ENCODE measurements around the gene KCTD2.
A peak's percentile ranks its signal among the peaks of the same experiment; 100 is the strongest.
"Not testable (repeated sequence)": the region's sequence is repeated elsewhere in the genome, so short reads cannot be mapped to it uniquely, and the experiment has no call there.

The KCTD2 gene

DNA sequence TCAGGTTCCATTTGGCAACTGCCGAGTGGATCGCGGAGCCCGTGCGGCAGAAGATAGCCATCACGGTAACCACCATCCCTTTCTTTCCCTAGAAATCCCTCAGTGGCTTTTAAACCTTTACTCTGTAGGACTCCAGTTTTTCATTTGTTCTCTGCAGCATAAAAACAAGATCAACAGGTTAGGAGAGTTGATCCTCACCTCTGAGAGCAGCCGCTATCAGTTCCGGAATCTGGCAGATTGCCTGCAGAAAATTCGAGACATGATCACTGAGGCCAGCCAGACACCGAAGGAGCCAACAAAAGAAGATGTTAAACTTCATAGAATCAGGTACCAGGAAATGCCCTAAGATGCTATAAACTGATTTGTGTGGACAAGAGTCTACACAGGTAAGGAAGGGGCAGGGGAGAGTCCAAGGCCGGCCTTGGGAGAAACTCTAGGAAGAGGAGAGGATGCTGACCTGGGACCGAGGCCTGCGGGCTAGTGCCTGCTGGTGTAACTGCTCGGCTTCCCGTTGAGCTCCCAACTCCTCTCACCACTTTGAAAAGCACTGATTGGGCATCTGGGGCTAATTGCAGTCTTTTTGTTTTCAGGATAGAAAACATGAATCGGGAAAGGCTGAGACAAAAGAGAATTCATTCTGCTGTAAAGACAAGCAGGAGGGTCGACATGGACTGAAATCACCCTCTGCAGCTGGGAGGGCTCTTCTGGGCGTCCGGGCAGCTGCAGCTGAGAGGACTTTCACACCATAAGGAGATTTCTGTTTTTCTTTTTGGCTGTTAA is 26.5 kb upstream of the KCTD2 start:
- DNase-seq, result no peak

DNA sequence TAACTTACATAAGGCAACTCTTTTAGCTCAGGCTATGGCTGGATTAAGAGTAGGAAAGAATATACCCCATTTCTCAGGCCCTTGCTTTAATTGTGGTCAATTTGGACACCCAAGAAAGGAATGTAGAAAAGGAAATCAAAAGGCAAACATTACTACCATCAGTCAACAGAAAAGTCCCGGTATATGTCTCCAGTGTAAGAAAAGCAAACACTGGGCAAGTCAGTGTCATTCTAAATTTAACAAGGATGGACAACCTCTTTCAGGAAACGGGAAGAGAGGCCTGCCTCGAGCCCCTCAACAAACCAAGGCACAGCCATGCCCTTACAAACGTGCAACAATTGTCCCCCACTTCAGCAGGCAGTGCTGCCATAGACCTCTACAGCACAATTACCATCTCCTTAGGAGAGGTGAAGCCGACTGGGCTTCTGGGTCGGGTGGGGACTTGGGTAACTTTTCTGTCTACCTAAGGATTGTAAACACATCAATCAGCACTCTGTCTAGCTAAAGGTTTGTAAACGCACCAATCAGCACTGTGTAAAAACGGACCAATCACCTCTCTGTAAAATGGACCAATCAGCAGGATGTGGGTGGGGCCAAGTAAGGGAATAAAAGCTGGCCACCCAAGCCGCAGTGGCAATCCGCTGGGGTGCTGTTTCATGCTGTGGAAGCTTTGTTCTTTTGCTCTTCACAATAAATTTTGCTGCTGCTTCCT is 22.2 kb upstream of the KCTD2 start:
- DNase-seq, result peak; percentile 68

DNA sequence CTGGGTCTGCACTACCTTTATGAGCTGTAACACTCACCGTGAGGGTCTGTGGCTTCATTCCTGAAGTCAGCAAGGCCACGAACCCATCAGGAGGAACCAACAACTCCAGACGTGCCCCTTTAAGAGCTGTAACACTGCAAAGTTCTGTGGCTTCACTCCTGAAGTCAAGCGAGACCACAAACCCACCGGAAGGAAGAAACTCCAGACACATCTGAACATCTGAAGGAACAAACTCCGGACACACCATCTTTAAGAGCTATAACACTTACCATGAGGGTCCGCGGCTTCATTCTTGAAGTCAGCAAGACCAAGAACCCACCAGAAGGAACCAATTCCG is 21.7 kb upstream of the KCTD2 start:
- DNase-seq, result not testable (repeated sequence)

DNA sequence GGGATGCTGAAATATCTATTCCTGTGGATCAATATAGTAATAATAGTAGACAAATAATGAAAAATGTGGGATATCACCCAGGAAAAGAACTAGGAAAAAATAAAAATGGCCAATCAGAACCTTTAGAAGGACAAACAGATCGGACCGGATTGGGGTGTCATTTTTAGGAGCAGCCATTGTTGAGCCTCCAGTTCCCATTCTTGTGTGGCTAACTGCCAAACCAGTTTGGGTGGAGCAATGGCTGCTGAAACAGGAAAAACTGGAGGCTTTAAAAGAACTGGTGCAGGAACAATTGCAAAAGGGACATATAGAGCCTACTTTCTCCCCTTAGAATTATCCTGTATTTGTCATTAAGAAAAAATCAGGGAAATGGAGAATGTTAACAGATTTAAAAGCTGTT is 20.4 kb upstream of the KCTD2 start:
- not testable (repeated sequence) for DNase-seq

DNA sequence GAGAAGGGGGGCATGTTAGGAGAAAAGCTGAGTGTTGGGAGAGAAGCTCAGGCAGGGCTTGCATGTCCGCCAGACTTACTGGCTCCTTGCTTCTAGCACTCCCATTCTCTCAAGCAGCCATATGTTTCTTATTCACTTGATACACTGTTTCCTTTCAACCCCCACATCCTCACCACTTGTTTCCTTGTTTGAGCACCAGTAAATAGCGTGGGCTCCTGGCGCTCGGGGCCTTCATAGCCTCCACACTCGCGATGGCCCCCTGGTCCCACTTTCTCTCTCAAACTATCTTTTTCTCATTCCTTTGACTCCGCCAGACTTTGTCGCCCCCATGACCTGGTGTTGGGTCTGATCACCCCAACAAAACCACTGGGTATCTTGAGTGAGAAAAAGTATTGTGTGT is 16.9 kb upstream of the KCTD2 start:
- DNase-seq, result no peak

DNA sequence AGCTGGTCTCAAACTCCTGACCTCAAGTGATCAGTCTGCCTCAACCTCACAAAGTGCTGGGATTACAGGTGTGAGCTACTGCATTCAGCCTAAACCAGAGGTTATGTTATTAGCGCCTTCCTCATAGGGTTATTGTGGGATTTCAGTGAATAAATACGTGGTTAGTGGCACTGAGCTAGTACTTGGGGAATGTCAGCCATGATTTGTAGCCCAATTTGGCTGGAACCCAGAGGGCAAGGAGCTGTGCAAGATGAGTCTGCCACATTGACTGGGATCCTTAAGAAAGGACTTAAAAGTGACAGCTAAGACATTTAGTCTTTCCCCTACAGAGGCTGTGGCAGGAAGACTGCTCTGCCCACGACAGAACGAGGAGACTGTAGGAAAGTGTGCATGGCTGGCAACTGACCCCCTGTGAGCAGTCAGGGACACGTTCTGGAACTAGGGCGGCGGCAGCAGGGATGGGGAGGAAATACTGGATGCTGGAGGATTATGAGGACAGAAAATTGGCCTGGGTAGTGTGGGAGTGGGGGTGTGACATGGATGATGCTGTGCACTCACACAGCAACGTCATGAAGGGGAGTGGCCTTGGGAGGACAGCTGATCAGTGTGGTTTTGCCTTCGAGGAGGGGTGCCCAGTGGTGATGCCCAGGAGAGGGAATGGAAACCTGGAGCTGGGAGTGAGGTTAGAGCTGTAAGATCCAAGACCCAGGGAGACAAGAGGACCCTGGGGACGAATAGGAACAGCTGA is 14.9 kb upstream of the KCTD2 start:
- DNase-seq, result peak; percentile 83

DNA sequence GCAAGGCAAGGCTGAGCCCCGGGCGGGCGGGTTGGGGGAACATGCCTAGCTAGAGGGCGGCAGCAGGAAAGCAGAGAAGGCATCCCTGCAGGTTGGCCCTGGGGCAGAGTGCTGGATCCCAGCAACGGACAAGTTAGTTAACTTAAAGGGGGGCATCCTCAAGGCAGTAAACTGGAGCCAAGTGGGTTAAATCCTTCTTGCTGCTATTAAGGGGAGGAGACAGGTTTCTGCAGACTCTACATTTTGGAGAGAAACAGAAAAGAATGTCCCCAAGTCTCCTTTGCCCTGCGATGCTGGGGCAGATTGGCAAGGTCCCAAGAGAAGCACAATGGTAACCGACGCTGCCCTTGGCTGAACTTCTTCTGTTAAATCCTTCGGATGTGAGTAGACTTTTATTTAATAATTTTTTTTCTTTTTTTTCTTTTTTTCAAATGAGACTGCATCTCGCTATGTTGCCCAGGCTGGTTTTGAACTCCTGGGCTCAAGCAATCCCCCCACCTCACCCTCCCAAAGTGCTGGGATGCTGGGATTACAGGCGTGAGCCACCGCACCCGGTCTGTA is 14.2 kb upstream of the KCTD2 start:
- DNase-seq, result no peak

DNA sequence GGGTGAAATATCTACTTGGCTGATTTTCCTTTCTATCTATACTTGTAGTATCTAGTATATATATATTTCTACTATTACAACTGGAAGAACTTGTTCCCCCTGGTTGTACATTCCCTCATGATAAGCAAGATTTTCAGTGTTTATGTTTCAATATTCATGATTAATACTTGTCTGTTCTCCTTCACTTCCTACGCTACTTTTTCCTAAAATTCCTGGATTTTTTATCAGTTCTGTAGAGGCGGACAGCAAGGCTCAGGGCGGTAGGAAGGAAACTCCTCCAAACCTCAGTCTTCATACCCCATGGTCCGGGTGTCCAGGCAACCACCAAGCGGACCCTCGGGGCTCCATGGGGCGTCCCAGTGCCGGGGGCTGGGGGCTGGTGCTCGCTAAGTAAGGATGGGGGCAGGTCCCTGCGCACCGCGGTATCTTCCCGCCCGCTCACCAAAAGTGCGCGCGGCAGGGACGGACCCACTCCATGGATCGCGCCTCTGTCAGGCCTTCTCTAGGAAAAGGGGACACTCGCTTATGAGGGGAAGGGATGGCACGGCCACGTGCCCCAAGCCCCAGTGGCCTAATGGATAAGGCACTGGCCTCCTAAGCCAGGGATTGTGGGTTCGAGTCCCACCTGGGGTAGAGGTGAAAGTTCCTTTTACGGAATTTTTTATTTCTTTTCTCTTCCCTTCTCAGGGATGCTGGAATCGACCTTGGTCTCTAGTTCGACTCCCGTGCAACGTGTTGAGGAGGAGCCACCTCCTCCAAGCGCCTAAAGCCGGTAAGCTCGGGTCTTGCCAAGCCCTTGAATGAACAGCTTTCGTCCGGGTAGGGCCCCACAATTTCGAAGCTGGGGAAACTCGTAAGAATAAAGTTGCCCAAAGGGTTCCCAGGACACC is 13.4 kb upstream of the KCTD2 start:
- DNase-seq, result peak; percentile 93

DNA sequence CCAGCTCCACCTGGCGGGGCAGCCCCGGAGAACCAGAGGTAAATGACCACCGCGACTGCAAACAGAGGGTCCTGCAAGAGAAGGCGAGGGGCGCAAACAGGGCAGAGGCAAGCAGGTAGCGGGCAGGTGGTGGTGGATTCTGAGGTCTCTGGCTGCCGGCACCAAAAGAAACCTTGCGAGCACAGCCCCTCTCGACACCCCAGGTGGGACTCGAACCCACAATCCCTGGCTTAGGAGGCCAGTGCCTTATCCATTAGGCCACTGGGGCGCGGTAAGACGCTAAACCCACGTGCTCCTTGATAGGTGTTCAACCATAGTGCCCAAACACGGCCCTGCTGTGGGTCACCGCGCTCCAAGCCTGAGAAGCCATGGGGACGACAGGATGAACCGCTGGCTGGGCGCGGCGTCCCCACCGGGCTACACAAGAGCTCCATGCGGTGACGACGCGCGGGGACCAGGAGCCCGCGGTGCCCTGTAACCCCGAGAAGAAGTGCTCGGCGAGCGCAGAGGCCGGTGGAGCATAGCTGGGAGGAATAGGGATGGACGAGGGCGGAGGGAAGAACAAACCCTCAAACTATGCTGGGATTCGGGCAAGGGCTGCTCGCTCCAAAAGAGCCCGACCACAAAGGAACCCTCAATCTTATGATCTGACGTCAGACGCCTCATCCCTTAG is 12.7 kb upstream of the KCTD2 start:
- peak; percentile 94 for DNase-seq

DNA sequence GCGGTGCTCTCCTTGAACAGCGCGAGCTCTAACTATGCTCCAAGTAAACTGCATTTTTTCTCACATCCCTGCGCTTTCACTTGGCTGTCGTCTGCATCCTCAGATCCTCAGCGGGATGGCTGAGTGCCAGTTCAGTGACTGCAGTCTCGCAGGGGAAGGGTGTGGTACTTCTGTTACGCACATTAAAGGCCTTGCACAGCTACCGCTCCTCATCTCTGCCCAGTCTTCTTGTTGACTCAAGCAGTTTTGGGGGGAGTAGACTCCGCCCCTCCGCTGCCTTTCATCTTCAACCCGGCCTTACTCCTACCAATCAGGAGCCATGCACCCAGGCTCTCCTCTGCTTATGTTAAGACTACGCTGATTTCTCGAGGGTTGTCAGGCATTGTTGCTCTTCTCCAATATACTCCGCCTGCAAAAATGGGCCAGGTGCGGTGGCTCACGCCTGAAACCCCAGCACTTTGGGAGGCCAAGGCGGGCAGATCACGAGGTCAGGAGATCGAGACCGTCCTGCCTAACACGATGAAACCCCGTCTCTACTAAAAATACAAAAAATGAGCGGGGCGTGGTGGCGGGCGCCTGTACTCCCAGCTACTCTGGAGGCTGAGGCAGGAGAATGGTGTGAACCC is 10.3 kb upstream of the KCTD2 start:
- peak; percentile 91 for DNase-seq

DNA sequence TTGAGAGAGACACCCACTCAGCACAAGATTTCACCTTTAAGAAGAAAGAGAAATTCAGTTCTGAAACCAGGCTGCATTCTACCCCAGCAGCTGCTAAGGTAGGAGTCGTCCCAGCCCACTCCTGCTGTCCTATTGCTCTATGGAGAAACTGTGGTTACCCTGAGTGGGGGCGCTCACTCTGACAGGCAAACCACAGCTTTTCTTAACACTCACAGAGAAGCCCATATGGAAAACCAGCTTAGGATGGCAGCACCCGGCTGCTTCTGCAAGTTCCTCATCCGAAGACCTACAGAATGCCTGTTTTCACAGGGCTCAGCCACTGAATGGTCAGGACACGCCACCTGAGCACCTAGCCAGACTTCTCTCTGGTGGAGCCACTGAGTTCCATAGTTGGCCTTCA is 7.8 kb upstream of the KCTD2 start:
- no peak for DNase-seq

DNA sequence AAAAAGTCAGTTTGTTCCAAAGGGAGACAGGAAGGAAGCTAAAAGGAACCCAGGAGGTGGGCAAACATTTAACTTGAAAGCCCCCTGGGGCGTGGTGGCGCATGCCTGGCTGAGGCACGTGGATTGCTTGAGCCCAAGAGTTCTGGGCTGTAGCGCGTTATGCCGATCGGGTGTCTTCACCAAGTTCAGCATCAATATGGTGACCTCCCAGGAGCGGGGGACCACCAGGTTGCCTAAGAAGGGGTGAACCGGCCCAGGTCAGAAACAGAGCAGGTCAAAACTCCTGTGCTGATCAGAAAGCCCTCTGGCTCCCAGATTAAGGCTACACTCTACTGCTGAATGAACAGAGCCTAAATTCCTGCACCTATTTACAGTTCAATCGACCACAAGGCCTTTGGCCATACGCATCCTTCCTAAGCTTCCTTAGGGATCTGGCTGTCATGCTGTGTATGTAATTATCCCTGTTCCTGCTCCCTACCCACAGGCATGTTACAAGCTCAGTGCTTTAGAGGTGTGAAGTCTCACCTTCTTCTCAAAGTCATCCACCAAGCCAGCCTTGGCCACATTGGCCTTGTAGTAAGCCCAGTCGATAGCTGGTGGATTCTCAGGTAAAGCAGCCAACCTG is 5.3 kb upstream of the KCTD2 start:
- DNase-seq, result no peak

DNA sequence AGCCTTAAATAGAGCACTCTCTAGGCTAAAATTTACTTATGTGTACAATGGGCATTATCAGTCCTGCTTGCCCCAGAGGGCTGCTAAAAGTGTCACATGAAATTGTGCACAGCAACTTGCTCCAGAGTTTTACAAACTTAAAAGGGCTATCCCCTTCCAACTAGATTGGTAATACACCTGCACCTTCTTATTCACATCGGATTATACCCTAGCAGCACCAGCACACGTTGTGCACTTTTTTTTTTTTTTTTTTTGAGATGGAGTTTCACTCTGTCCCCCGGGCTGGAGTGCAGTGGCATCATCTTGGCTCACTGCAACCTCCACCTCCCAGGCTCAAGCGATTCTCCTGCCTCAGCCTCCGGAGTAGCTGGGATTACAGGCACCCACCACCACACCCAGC is 3.2 kb upstream of the KCTD2 start:
- not testable (repeated sequence) for DNase-seq

DNA sequence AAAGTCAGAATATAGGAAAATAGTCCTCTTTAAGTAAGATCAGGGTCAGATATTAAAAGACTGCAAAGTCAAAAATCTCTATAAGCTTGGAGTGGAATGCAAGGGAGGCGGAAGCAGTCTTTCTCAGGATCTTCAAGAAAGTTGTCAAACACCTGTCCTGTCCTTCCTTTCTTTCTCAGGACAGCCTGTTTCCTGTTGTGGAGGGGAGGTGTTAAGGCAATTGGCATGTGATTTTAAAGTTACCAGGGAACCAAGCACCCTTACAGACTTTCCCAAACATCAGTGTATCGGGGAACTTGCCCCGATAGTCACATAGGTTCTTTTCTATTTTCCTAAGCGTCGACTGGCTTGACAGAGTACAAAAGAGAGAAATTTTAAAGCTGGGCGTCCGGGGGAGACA is 2.3 kb upstream of the KCTD2 start:
- no peak for DNase-seq

DNA sequence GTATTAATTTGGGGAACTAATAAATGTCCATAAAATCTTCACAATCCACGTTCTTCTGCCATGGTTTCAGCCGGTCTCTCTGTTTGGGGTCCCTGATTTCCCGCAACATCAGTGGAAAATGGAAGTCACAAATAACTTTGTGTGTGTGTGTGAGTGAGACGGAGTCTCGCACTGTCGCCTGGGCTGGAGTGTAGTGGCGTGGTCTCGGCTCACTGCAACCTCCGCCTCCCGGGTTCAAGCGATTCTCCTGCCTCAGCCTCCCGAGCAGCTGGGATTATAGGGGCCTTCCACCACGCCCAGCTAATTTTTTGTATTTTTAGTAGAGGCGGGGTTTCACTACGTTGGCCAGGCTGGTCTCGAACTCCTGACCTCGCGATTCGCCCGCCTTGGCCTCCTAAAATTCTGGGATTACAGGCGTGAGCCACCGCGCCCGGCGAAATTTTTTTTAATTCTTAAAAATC is 1.0 kb upstream of the KCTD2 start:
- DNase-seq, result not testable (repeated sequence)

DNA sequence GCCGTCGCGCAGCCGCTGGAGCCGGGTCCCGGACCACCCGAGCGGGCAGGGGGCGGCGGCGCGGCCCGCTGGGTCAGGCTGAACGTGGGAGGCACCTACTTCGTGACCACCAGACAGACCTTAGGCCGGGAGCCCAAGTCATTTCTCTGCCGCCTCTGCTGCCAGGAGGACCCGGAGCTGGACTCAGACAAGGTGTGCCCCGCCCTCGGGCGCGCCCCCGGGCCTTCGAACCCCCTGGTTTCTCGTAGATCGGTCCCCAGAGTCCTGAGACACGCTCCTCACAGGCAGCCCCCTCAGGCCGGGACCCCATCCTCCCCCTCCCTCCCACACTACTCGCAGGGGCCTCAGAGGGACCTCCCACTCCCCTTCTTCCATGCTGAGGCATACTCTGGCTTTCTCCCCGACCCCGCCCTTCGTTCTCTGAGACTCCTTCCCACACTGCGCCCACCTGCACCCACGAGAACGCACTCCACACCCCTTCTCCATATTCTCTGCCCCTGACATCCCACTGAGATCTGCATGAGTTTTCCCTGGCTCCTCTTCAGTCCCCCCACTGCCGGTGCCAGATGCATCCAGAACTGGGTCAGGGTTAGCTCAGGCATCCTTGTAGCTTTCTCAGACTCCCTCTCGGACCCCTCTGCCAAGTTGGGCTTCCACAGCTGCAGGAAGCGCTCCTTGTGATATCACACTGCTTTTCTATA is 523 bp downstream of the KCTD2 start:
- peak; percentile 75 for DNase-seq

DNA sequence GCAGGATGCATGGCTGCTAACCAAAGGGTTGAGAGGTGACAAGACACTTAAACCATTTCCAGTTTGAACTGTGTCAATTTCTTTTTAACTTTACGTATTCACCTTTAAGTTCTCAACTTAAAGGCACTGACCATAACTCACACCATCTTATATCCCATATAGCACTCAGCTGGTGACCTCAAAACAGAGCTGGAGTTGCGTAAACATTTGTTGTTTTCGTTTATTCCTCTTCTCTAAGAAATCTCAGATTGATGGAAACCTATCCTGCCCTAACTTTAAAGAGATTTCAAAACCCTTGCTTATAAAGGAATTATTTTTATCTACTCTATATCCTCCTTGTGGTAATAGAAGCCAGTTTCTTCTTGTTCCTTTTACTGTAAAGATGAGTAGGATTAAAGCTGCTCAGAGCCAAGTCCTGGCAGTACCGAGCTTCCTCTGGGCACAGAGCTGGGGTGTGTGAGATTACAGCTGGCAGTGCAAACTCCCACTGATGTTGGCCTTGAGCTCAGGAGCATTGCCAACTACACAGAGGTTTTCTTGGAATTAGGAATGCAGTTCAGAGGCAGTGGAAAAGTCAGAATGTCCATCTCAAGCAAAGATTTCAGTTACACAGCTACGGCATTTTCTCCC is 1.3 kb downstream of the KCTD2 start:
- no peak for DNase-seq

DNA sequence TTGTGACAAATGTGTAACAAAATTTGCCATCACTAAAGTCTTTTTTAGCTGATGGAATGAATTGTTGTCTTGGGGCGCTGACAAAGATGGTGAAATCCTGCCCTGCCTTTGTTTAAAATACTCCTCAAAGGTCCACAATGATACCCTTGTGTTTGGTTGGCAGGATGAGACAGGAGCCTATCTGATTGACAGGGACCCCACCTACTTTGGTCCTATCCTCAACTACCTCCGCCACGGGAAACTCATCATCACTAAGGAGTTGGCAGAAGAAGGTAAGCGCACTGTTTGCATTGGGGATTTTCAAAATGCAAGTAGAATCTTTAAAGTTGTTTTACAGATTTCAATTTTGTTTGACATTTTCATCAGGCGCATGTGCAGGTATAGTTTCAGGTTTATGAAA is 2.0 kb downstream of the KCTD2 start:
- DNase-seq, result no peak

DNA sequence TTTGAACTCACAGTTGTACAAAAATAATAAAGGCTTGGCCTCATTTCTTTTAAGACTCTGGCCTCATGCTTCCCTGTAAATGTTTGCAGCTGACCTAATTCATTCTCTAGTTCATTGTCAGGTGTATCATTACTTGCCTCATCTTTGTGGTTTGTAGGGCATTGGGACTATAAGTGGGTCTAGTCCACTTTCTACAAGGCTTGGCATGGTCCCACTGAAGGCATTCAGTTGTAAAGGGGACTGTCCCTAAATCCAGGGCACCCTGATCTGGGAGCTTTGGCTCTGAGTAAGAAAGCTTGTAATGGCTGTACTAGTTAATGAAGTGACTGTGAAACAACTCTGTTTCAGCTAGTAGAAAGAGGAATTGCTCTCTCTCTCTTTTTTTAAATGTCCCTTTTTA is 2.7 kb downstream of the KCTD2 start:
- no peak for DNase-seq

DNA sequence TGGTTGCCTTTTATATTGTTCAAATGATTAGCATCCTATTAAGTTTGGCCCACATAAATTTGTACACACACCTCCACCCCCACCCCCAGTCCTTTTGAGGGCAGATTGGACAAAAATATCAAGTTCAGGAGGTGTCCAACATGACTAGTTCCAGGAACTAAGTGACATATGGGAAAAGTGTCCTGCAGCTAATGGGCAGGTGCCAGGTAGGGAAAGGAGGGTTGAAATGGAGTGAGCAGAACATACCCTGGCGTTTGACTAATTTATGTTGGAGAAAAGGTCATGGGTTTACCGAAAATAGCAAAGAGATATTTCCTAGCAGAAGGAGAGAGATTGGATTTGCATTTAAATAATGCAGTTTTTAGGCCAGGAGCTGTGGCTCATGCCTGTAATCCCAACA is 4.9 kb downstream of the KCTD2 start:
- no peak for DNase-seq

All from activated effector memory CD4-positive, alpha-beta T cell treated with anti-CD3 and anti-CD28 coated beads, Interleukin-2, amount 50 U/mL, for 16 hours (primary cell).